IMR-90 (cell line): ENCODE data around the gene HCN3. TPM values are rescaled to one million over a fixed set of nuclear protein-coding genes. Genes with fewer than 3 reads are reported as not detected.

Source experiments
- ATAC-seq: fragments of 200-7000 bp; cut with Tn5 transposase; 2 replicates; pipeline ENCODE4 v1.9.1; 2020; ENCODE audit warnings: low read depth, mild to moderate bottlenecking, moderate library complexity
- BruUV-seq: library from RNA; stranded (reverse); fragments of 400-500 nt; replicated peaks from 2 replicates; lab custom pipeline; 2021; lab: Mats Ljungman, UMichigan
- CTCF ChIA-PET: fragments of 300-600 bp; formaldehyde crosslinking; extraction: SDS; loops from one replicate; lab custom pipeline; 2021; ENCODE audit warnings: antibody characterized with exemption; lab: Yijun Ruan, JAX
- POLR2A ChIA-PET: fragments of 300-600 bp; sonication (Branson Sonifier 250); formaldehyde crosslinking; loops from one replicate; lab custom pipeline; 2022; ENCODE audit warnings: antibody characterized with exemption; ENCODE audit not compliant: unreplicated experiment; lab: Charles Lee
- DNase-seq: peaks from one replicate; pipeline ENCODE4 v3.0.0; 2013
- H2AFZ ChIP-seq: replicated peaks from 2 replicates; pipeline ENCODE3; 2013; ENCODE audit warnings: low read length, mild to moderate bottlenecking; ENCODE audit not compliant: poor library complexity
- H2AK5ac ChIP-seq: 2 replicates; pipeline ENCODE4 v1.6.1; 2013; ENCODE audit warnings: low read depth, low read length, inconsistent platforms
- H2AK9ac ChIP-seq: replicated peaks from 2 replicates; pipeline ENCODE3; 2013; ENCODE audit warnings: mild to moderate bottlenecking, low read depth, low read length, moderate library complexity; ENCODE audit not compliant: poor library complexity
- H2BK120ac ChIP-seq: 2 replicates; pipeline ENCODE4 v1.6.1; 2013; ENCODE audit warnings: low read depth, low read length, inconsistent platforms
- H2BK15ac ChIP-seq: 3 replicates; pipeline ENCODE4 v1.6.1; 2013; ENCODE audit warnings: low read depth, low read length, inconsistent platforms
- H2BK20ac ChIP-seq: 2 replicates; pipeline ENCODE4 v1.6.1; 2013; ENCODE audit warnings: low read depth, mild to moderate bottlenecking, inconsistent platforms, low read length, moderate library complexity
- H2BK5ac ChIP-seq: 2 replicates; pipeline ENCODE4 v1.6.1; 2013; ENCODE audit warnings: mild to moderate bottlenecking, low read depth, low read length, inconsistent platforms; ENCODE audit not compliant: poor library complexity, severe bottlenecking
- H3K14ac ChIP-seq: replicated peaks from 2 replicates; pipeline ENCODE4 v1.6.1; 2013; ENCODE audit warnings: low read depth, low read length, inconsistent platforms
- H3K18ac ChIP-seq: 2 replicates; pipeline ENCODE4 v1.6.1; 2013; ENCODE audit warnings: low read depth, low read length, control low read depth
- H3K23ac ChIP-seq: 2 replicates; pipeline ENCODE4 v1.6.1; 2013; ENCODE audit warnings: low read depth, low read length, inconsistent platforms
- H3K27ac ChIP-seq: 2 replicates; pipeline ENCODE4 v1.5.1; 2013; ENCODE audit warnings: mild to moderate bottlenecking, control low read depth, low read length; ENCODE audit not compliant: insufficient read depth
- H3K27me3 ChIP-seq: 2 replicates; pipeline ENCODE4 v1.6.1; 2013; ENCODE audit warnings: low read length; ENCODE audit not compliant: control insufficient read depth, insufficient read depth
- H3K36me3 ChIP-seq: 2 replicates; pipeline ENCODE4 v1.6.1; 2013; ENCODE audit warnings: low read length, mixed read lengths; ENCODE audit not compliant: control insufficient read depth, insufficient read depth
- H3K4ac ChIP-seq: 2 replicates; pipeline ENCODE4 v1.6.1; 2013; ENCODE audit warnings: low read depth, low read length, inconsistent platforms
- H3K4me1 ChIP-seq: 2 replicates; pipeline ENCODE4 v1.6.1; 2013; ENCODE audit warnings: low read length, mixed read lengths; ENCODE audit not compliant: control insufficient read depth, insufficient read depth
- H3K4me2 ChIP-seq: 2 replicates; pipeline ENCODE4 v1.6.1; 2013; ENCODE audit warnings: low read depth, mild to moderate bottlenecking, control low read depth, low read length, moderate library complexity
- H3K4me3 ChIP-seq: 2 replicates; pipeline ENCODE4 v1.5.1; 2013; ENCODE audit warnings: low read depth, mild to moderate bottlenecking, control low read depth, low read length, moderate library complexity; ENCODE audit not compliant: insufficient read depth
- H3K56ac ChIP-seq: 2 replicates; pipeline ENCODE4 v1.6.1; 2013; ENCODE audit warnings: low read length, inconsistent platforms; ENCODE audit not compliant: insufficient read depth; ENCODE audit errors: extremely low read depth
- H3K79me1 ChIP-seq, 2 experiments: 2 replicates each; pipeline ENCODE4 v1.6.1; 2013; ENCODE audit warnings: low read length in 2 of 2, inconsistent platforms in 1 of 2, low read depth in 1 of 2
- H3K9ac ChIP-seq: 2 replicates; pipeline ENCODE4 v1.6.1; 2013; ENCODE audit warnings: low read depth, low read length, control low read depth
- H3K9me1 ChIP-seq: 2 replicates; pipeline ENCODE4 v1.6.1; 2013; ENCODE audit warnings: low read length, inconsistent platforms; ENCODE audit not compliant: insufficient read depth
- H3K9me3 ChIP-seq: 2 replicates; pipeline ENCODE4 v1.6.1; 2013; ENCODE audit warnings: low read length; ENCODE audit not compliant: control insufficient read depth, insufficient read depth
- H4K20me1 ChIP-seq: 2 replicates; pipeline ENCODE4 v1.6.1; 2013; ENCODE audit warnings: low read length, inconsistent platforms; ENCODE audit not compliant: insufficient read depth
- H4K5ac ChIP-seq: 2 replicates; pipeline ENCODE4 v1.6.1; 2013; ENCODE audit warnings: mild to moderate bottlenecking, low read depth, low read length, control low read depth
- H4K8ac ChIP-seq, 2 experiments: 2 replicates each; pipeline ENCODE4 v1.6.1; 2013; ENCODE audit warnings: low read depth in 2 of 2, low read length in 2 of 2, control low read depth in 1 of 2, inconsistent platforms in 1 of 2
- H4K91ac ChIP-seq: 2 replicates; pipeline ENCODE4 v1.6.1; 2013; ENCODE audit warnings: low read depth, low read length, inconsistent platforms; ENCODE audit not compliant: insufficient read depth
- FOS ChIP-seq: fragments of 150-350 bp; IDR thresholded peaks from 2 replicates; pipeline ENCODE4 v1.6.1; 2016; ENCODE audit warnings: low read depth, low read length
- RCOR1 ChIP-seq: IDR thresholded peaks from 2 replicates; pipeline ENCODE4 v1.6.1; 2012; ENCODE audit warnings: mild to moderate bottlenecking, low read length, improper control_type of control experiment; ENCODE audit not compliant: insufficient replicate concordance
- WGBS, 2 experiments: methylation state at CpG; one replicate each; pipeline versions ENCODE4 v1.1.5 to v1.1.7; 2013; ENCODE audit warnings: missing lambda C conversion rate in 2 of 2; ENCODE audit not compliant: insufficient read length in 1 of 2; ENCODE audit errors: extremely low coverage in 2 of 2; 5-methylcytosine and 5-hydroxymethylcytosine counted together
- dilution Hi-C: fragments of 300-500 bp; cut with HindIII; formaldehyde crosslinking; loops from one replicate; pipeline ENCODE4 v1.14.3; 2018; ENCODE audit warnings: low sequenced_read_pairs; ENCODE audit not compliant: unreplicated experiment
- in situ Hi-C: fragments of 300-500 bp; cut with MboI; formaldehyde crosslinking; loops from 3 replicates; pipeline ENCODE4 v1.14.3; 2019; ENCODE audit warnings: low sequenced_read_pairs, inconsistent platforms, mixed read lengths
- intact Hi-C: fragments of 100-400 bp; cut with micrococcal nuclease; formaldehyde crosslinking; loops from 2 replicates; pipeline ENCODE4 v1.10.0; 2022
- polyA plus RNA-seq, 3 experiments: library from polyadenylated mRNA; depleted of rRNA; stranded (reverse); fragments of >200 nt; gene quantifications; 2 replicates each; pipeline ENCODE4 v1.2.3, GENCODE V29; 2012; ENCODE audit warnings: low replicate concordance in 1 of 3
- total RNA-seq: library from RNA; depleted of rRNA; stranded (reverse); fragments of >200 nt; gene quantifications from 2 replicates; pipeline ENCODE4 v1.2.3, GENCODE V29; 2012
- TF ChIP-seq, protein P1 (sequence below): fragments of 150-350 bp; IDR thresholded peaks from 2 replicates; pipeline ENCODE4 v1.6.1; 2016; ENCODE audit warnings: low read depth, mild to moderate bottlenecking, low read length, moderate library complexity, borderline replicate concordance

Gene HCN3
- total and polyA plus RNA-seq, 2 of the 4 experiments (the other 2 are of a cell fraction) = 0.36 to 2.7 TPM

DNA sequence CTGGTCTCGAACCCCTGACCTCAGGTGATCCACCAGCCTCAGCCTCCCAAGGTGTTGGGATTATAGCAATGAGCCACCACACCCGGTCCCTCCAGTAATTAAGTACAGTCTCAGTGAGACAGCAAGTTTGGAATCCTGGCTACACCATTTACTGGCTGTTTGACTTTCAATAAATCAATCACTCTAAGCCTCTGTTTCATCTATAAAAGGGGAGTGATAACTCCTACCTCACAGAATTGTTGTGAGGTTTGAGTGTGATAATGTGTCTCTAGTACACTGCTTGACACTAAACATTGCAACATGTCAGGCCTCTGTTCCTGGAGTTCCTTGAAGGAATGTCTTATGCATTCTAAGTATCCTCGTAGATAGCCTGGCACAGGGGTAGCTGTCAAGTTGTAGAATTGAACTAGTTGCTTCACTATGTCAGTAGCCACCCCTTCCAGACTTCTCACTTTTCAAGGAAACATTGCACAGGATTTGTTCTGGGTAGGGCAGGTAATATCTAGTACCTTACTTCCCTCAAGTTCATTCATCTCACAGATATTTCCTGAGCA is 34.4 kb upstream of the HCN3 start:
- Histone ChIP-seq H3K9me1 (peaks cover 6% of the 10 kb centered on the region), H3K27me3 (no peaks in the 10 kb centered on the region), H4K8ac (peak overlapping the region in 1 of 2 experiments; percentile 92; a peak in 1 of 4 replicates), H3K56ac (no peak overlapping the region), H2BK15ac (no peak overlapping the region), H3K18ac (no peak overlapping the region), H3K36me3 (peaks cover 13% of the 10 kb centered on the region), H4K91ac (no peak overlapping the region), H2AK9ac (no peak overlapping the region), H2BK120ac (no peak overlapping the region), H3K4ac (peak overlapping the region; percentile 23), H3K9me3 (no peaks in the 10 kb centered on the region), H3K4me2 (peak overlapping the region; percentile 89), H3K4me3 (no peak overlapping the region), H3K14ac (no peak overlapping the region; the same call in 1 of the 2 replicates), H3K4me1 (peaks cover 6% of the 10 kb centered on the region; the same call in 1 of the 2 replicates), H3K23ac (peak overlapping the region; percentile 12; the same call in 1 of the 2 replicates), H3K27ac (no peak overlapping the region), H3K79me1 (peaks cover 4 to 37% of the 10 kb centered on the region in 2 experiments; a peak in 3 of 4 replicates), H3K9ac (no peak overlapping the region), H4K5ac (no peak overlapping the region), H2AK5ac (peak overlapping the region; percentile 87; the same call in 1 of the 2 replicates), H4K20me1 (no peaks in the 10 kb centered on the region), H2BK20ac (no peak overlapping the region), H2BK5ac (no peak overlapping the region), H2AFZ (no peak overlapping the region)
- intact Hi-C loops (no loop called here), dilution Hi-C loops (no loop called here), in situ Hi-C loops (no loop called here)
- no TSS peak for BruUV-seq
- DNase-seq = no peak
- ATAC-seq = no peak
- no CpG with 5 or more reads among the region's 3 CpGs for WGBS, 2 experiments
- POLR2A ChIA-PET = no interaction called here
- CTCF ChIA-PET = no interaction called here
- TF ChIP-seq, protein P1, sequence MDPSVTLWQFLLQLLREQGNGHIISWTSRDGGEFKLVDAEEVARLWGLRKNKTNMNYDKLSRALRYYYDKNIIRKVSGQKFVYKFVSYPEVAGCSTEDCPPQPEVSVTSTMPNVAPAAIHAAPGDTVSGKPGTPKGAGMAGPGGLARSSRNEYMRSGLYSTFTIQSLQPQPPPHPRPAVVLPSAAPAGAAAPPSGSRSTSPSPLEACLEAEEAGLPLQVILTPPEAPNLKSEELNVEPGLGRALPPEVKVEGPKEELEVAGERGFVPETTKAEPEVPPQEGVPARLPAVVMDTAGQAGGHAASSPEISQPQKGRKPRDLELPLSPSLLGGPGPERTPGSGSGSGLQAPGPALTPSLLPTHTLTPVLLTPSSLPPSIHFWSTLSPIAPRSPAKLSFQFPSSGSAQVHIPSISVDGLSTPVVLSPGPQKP = no peak
- TF ChIP-seq FOS (no peak), RCOR1 (no peak)
